ENCODE results near the gene KCND3. TPM values are rescaled to one million over a fixed set of nuclear protein-coding genes. Genes with fewer than 3 reads are reported as not detected.

The KCND3 gene
- total and polyA plus RNA-seq, 2 of the 4 experiments (the other 2 are of a cell fraction), result under 0.01 to 0.03 TPM

DNA sequence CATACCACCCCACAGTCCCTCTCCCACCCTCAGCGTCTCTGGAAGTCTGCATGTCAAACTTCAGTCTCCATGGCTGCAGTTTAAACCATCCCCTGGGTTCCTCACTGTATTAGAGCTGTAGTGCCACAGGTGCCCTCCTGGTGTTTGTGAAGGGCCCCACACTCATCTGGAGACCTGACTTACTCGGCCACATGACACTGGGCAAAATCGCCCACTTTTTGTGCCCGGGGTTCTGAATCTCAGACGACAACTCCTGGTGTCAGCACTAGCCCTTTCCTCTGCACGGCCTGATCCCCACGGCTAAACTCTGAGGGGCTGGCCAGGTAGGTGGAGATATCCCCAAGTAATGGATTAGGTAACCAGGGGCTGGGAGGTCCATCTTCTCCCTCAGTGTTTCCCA is 256.8 kb downstream of the KCND3 start:
- Histone ChIP-seq H3K9ac (ENCODE audit: low read depth, low read length) (no peak overlapping the region), H3K9me3 (ENCODE audit: control insufficient read depth, insufficient read depth, low read length) (no peaks in the 10 kb centered on the region), H3K36me3 (ENCODE audit: control insufficient read depth, insufficient read depth, low read length) (no peaks in the 10 kb centered on the region), H2BK120ac (ENCODE audit: low read depth, low read length) (no peak overlapping the region), H2BK15ac (ENCODE audit: low read depth, low read length) (peak overlapping the region; percentile 13; the same call in 1 of the 3 replicates), H3K23ac (ENCODE audit: low read depth, low read length) (0 out of 2 replicates have a peak overlapping the region, but pooled peaks have one; percentile 19), H2AK9ac (replicated peaks; ENCODE audit: low read depth, low read length, poor library complexity) (no peak overlapping the region), H3K14ac (replicated peaks; ENCODE audit: low read depth, low read length) (peak overlapping the region; percentile 1; the same call in 1 of the 2 replicates), H2AFZ (replicated peaks; ENCODE audit: low read length, poor library complexity) (no peak overlapping the region), H4K91ac (ENCODE audit: insufficient read depth, low read depth, low read length) (no peak overlapping the region), H3K4me1 (ENCODE audit: control insufficient read depth, insufficient read depth, low read length) (peaks cover 31% of the 10 kb centered on the region), H2AK5ac (ENCODE audit: low read depth, low read length) (peak overlapping the region; percentile 87; the same call in 1 of the 2 replicates), H2BK5ac (ENCODE audit: low read depth, low read length, poor library complexity, severe bottlenecking) (no peak overlapping the region), H3K4me3 (ENCODE audit: insufficient read depth, low read depth, low read length) (no peak overlapping the region), H2BK20ac (ENCODE audit: low read depth, low read length) (no peak overlapping the region), H3K27ac (ENCODE audit: insufficient read depth, low read length) (no peak overlapping the region), H3K4me2 (ENCODE audit: low read depth, low read length) (no peak overlapping the region), H4K5ac (ENCODE audit: low read depth, low read length) (no peak overlapping the region), H3K56ac (ENCODE audit: extremely low read depth, insufficient read depth, low read length) (no peak overlapping the region), H3K18ac (ENCODE audit: low read depth, low read length) (no peak overlapping the region), H4K8ac (ENCODE audit: low read depth in 2 of 2, low read length in 2 of 2) (no peak overlapping the region), H3K4ac (ENCODE audit: low read depth, low read length) (peak overlapping the region; percentile 16; the same call in 1 of the 2 replicates), H3K79me1 (ENCODE audit: low read depth in 1 of 2, low read length in 2 of 2) (peaks cover 15 to 63% of the 10 kb centered on the region in 2 experiments; a peak in 2 of 4 replicates), H4K20me1 (ENCODE audit: insufficient read depth, low read length) (peaks cover 7% of the 10 kb centered on the region; the same call in 1 of the 2 replicates), H3K9me1 (ENCODE audit: insufficient read depth, low read length) (peaks cover 31% of the 10 kb centered on the region), H3K27me3 (ENCODE audit: control insufficient read depth, insufficient read depth, low read length) (no peaks in the 10 kb centered on the region)
- ATAC-seq (ENCODE audit: low read depth), result no peak
- dilution Hi-C loops (cut with HindIII; ENCODE audit: low sequenced_read_pairs, unreplicated experiment) (no loop called here), intact Hi-C loops (cut with micrococcal nuclease) (no loop called here), in situ Hi-C loops (cut with MboI; ENCODE audit: low sequenced_read_pairs) (no loop called here)
- CTCF ChIA-PET, result no interaction called here
- WGBS, 2 experiments (ENCODE audit: extremely low coverage in 2 of 2, insufficient read length in 1 of 2), result 97% methylated on average over 4 of the region's 7 CpGs; no CpG with 5 or more reads in 1 of the 2 experiments
- TF ChIP-seq CHD1 (IDR thresholded peaks at IDR 0.05; ENCODE audit: low read depth, low read length) (no peak), POLR2A (IDR thresholded peaks at IDR 0.05; ENCODE audit: low read depth, low read length) (no peak), MAZ (IDR thresholded peaks at IDR 0.05; ENCODE audit: borderline replicate concordance, low read depth, low read length) (no peak), RAD21 (IDR thresholded peaks at IDR 0.05; ENCODE audit: low read length) (no peak), CEBPB (IDR thresholded peaks at IDR 0.05; ENCODE audit: low read depth, low read length) (no peak), RFX5 (IDR thresholded peaks at IDR 0.05; ENCODE audit: low read depth, low read length) (no peak), RCOR1 (IDR thresholded peaks at IDR 0.05; ENCODE audit: insufficient replicate concordance, low read length) (no peak), BHLHE40 (IDR thresholded peaks at IDR 0.05; ENCODE audit: low read depth, low read length) (no peak), MAFK (IDR thresholded peaks at IDR 0.05; ENCODE audit: low read depth, low read length) (no peak), FOS (IDR thresholded peaks at IDR 0.05; ENCODE audit: low read depth, low read length) (no peak), MXI1 (IDR thresholded peaks at IDR 0.05; ENCODE audit: borderline replicate concordance, low read depth, low read length) (no peak), SMC3 (IDR thresholded peaks at IDR 0.05; ENCODE audit: low read depth, low read length) (no peak), NFE2L2 (IDR thresholded peaks at IDR 0.05; ENCODE audit: low read depth, low read length) (no peak)
- TF ChIP-seq, protein P1, sequence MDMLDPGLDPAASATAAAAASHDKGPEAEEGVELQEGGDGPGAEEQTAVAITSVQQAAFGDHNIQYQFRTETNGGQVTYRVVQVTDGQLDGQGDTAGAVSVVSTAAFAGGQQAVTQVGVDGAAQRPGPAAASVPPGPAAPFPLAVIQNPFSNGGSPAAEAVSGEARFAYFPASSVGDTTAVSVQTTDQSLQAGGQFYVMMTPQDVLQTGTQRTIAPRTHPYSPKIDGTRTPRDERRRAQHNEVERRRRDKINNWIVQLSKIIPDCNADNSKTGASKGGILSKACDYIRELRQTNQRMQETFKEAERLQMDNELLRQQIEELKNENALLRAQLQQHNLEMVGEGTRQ (IDR thresholded peaks at IDR 0.05; ENCODE audit: low read depth, low read length), result no peak
- TF ChIP-seq, protein P2, sequence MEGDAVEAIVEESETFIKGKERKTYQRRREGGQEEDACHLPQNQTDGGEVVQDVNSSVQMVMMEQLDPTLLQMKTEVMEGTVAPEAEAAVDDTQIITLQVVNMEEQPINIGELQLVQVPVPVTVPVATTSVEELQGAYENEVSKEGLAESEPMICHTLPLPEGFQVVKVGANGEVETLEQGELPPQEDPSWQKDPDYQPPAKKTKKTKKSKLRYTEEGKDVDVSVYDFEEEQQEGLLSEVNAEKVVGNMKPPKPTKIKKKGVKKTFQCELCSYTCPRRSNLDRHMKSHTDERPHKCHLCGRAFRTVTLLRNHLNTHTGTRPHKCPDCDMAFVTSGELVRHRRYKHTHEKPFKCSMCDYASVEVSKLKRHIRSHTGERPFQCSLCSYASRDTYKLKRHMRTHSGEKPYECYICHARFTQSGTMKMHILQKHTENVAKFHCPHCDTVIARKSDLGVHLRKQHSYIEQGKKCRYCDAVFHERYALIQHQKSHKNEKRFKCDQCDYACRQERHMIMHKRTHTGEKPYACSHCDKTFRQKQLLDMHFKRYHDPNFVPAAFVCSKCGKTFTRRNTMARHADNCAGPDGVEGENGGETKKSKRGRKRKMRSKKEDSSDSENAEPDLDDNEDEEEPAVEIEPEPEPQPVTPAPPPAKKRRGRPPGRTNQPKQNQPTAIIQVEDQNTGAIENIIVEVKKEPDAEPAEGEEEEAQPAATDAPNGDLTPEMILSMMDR (conservative IDR thresholded peaks at IDR 0.05; ENCODE audit: low read depth, low read length), result no peak
- TF ChIP-seq, protein P3, sequence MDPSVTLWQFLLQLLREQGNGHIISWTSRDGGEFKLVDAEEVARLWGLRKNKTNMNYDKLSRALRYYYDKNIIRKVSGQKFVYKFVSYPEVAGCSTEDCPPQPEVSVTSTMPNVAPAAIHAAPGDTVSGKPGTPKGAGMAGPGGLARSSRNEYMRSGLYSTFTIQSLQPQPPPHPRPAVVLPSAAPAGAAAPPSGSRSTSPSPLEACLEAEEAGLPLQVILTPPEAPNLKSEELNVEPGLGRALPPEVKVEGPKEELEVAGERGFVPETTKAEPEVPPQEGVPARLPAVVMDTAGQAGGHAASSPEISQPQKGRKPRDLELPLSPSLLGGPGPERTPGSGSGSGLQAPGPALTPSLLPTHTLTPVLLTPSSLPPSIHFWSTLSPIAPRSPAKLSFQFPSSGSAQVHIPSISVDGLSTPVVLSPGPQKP (IDR thresholded peaks at IDR 0.05; ENCODE audit: borderline replicate concordance, low read depth, low read length), result no peak
- no TSS peak for BruUV-seq (replicated peaks)
- no peak for DNase-seq
- POLR2A ChIA-PET (ENCODE audit: unreplicated experiment), result no interaction called here

Measured in IMR-90 (cell line).